GM23338 (cell line): ENCODE results near the gene MCTP1. TPM values are rescaled to one million over a fixed set of nuclear protein-coding genes. Genes with fewer than 3 reads are reported as not detected.

Experiments
- ATAC-seq: fragments of 200-7000 bp; cut with Tn5 transposase; 3 replicates; pipeline ENCODE4 v1.9.1; 2020
- DNase-seq: peaks from one replicate; pipeline ENCODE4 v3.0.0-alpha.2; 2015; ENCODE audit warnings: low spot score
- H2AFZ ChIP-seq: fragments of 200-600 bp; sonication (generic); 2 replicates; pipeline ENCODE4 v1.8.0; 2016; ENCODE audit warnings: antibody characterized with exemption, mild to moderate bottlenecking, moderate library complexity
- H3F3A ChIP-seq: fragments of 200-600 bp; sonication (generic); replicated peaks from 2 replicates; pipeline ENCODE4 v1.8.0; 2017; ENCODE audit warnings: antibody characterized with exemption, mixed run types, low read depth
- H3K27ac ChIP-seq: fragments of 200-600 bp; sonication (generic); 2 replicates; pipeline ENCODE4 v1.6.1; 2016; ENCODE audit warnings: low read depth
- H3K27me3 ChIP-seq: fragments of 200-600 bp; sonication (generic); 2 replicates; pipeline ENCODE4 v1.8.0; 2016; ENCODE audit warnings: mild to moderate bottlenecking, mixed run types, moderate library complexity; ENCODE audit not compliant: insufficient read depth
- H3K36me3 ChIP-seq: fragments of 200-600 bp; sonication (generic); 2 replicates; pipeline ENCODE4 v1.8.0; 2016; ENCODE audit warnings: mild to moderate bottlenecking; ENCODE audit not compliant: insufficient read depth
- H3K4me1 ChIP-seq: fragments of 200-600 bp; sonication (generic); 2 replicates; pipeline ENCODE4 v1.8.0; 2016; ENCODE audit warnings: mild to moderate bottlenecking, moderate library complexity; ENCODE audit not compliant: insufficient read depth
- H3K4me2 ChIP-seq: fragments of 200-600 bp; sonication (generic); 2 replicates; pipeline ENCODE4 v1.7.1; 2017; ENCODE audit warnings: mixed run types
- H3K4me3 ChIP-seq: fragments of 200-600 bp; sonication (generic); 2 replicates; pipeline ENCODE4 v1.6.1; 2016; ENCODE audit warnings: mixed run types
- H3K79me2 ChIP-seq: fragments of 200-600 bp; sonication (generic); replicated peaks from 2 replicates; pipeline ENCODE4 v1.8.0; 2017; ENCODE audit warnings: mild to moderate bottlenecking; ENCODE audit not compliant: insufficient read depth
- H3K9me2 ChIP-seq: fragments of 200-600 bp; sonication (generic); 2 replicates; pipeline ENCODE4 v1.8.0; 2017; ENCODE audit not compliant: insufficient read depth
- H4K20me1 ChIP-seq: fragments of 200-600 bp; sonication (generic); replicated peaks from 2 replicates; pipeline ENCODE4 v1.8.0; 2017; ENCODE audit warnings: mild to moderate bottlenecking; ENCODE audit not compliant: insufficient read depth
- H3K27ac Mint-ChIP-seq: 2 replicates; pipeline ENCODE4 v1.8.0; 2020; ENCODE audit warnings: inconsistent platforms, mild to moderate bottlenecking, moderate library complexity, mixed read lengths
- H3K27me3 Mint-ChIP-seq: 3 replicates; pipeline ENCODE4 v1.8.0; 2022; ENCODE audit warnings: low read depth, mild to moderate bottlenecking, moderate library complexity, mixed read lengths, inconsistent platforms; ENCODE audit not compliant: insufficient read depth, poor library complexity
- H3K36me3 Mint-ChIP-seq: 3 replicates; pipeline ENCODE4 v1.8.0; 2021; ENCODE audit warnings: low read depth, mild to moderate bottlenecking, inconsistent platforms, moderate library complexity, mixed read lengths
- H3K4me1 Mint-ChIP-seq: 3 replicates; pipeline ENCODE4 v1.8.0; 2020; ENCODE audit warnings: mild to moderate bottlenecking, inconsistent platforms, mixed read lengths
- H3K4me3 Mint-ChIP-seq: 3 replicates; pipeline ENCODE4 v1.8.0; 2021; ENCODE audit warnings: moderate library complexity, mild to moderate bottlenecking, inconsistent platforms, mixed read lengths
- H3K9me3 Mint-ChIP-seq: 3 replicates; pipeline ENCODE4 v1.8.0; 2020; ENCODE audit warnings: moderate library complexity, mild to moderate bottlenecking, inconsistent platforms, mixed read lengths
- CREB1 ChIP-seq: fragments of 250-450 bp; sonication (Bioruptor Pico); IDR thresholded peaks from 2 replicates; pipeline ENCODE4 v1.5.0; 2020; ENCODE audit warnings: low read depth, mild to moderate bottlenecking, moderate library complexity
- CTCF ChIP-seq, 2 experiments: fragments of 200-600 bp in 1 of 2; sonication (generic) in 1 of 2; conservative IDR thresholded peaks; 2 replicates each; pipeline versions ENCODE4 v1.5.1 to v1.6.1; 2016 to 2017; ENCODE audit warnings: antibody characterized with exemption in 2 of 2, low read depth in 2 of 2, mild to moderate bottlenecking in 2 of 2, moderate library complexity in 1 of 2
- ETS1 ChIP-seq: IDR thresholded peaks from 2 replicates; pipeline ENCODE4 v1.6.1; 2016; ENCODE audit warnings: antibody characterized with exemption
- EZH2 ChIP-seq: fragments of 200-600 bp; sonication (generic); IDR thresholded peaks from one replicate; pipeline ENCODE4 v1.8.0; 2017; ENCODE audit warnings: antibody characterized with exemption, mild to moderate bottlenecking, low read depth; ENCODE audit not compliant: unreplicated experiment
- EZH2phosphoT487 ChIP-seq: fragments of 200-600 bp; sonication (generic); IDR thresholded peaks from one replicate; pipeline ENCODE4 v1.8.1; 2018; ENCODE audit warnings: antibody characterized with exemption; ENCODE audit not compliant: unreplicated experiment
- JUNB ChIP-seq: IDR thresholded peaks from one replicate; pipeline ENCODE4 v1.6.1; 2016; ENCODE audit warnings: antibody characterized with exemption; ENCODE audit not compliant: unreplicated experiment
- NANOG ChIP-seq: IDR thresholded peaks from 2 replicates; pipeline ENCODE4 v1.6.1; 2016; ENCODE audit warnings: antibody characterized with exemption, borderline replicate concordance
- POLR2AphosphoS5 ChIP-seq: IDR thresholded peaks from 2 replicates; pipeline ENCODE4 v1.6.1; 2016; ENCODE audit warnings: antibody characterized with exemption, low read depth
- STAT1 ChIP-seq: IDR thresholded peaks from one replicate; pipeline ENCODE4 v1.6.1; 2016; ENCODE audit warnings: antibody characterized with exemption; ENCODE audit not compliant: unreplicated experiment
- ZNF114 ChIP-seq: fragments of 250-450 bp; sonication (Bioruptor Pico); IDR thresholded peaks from 2 replicates; pipeline ENCODE4 v1.5.0; 2020; ENCODE audit warnings: mild to moderate bottlenecking, moderate library complexity
- ZNF331 ChIP-seq: fragments of 250-450 bp; sonication (Bioruptor Pico); IDR thresholded peaks from 2 replicates; pipeline ENCODE4 v1.5.0; 2020; ENCODE audit warnings: low read depth, mild to moderate bottlenecking, moderate library complexity
- ZNF462 ChIP-seq: fragments of 250-450 bp; sonication (Bioruptor Pico); IDR thresholded peaks from 2 replicates; pipeline ENCODE4 v1.5.0; 2020; ENCODE audit warnings: mild to moderate bottlenecking, moderate library complexity
- polyA plus RNA-seq: library from polyadenylated mRNA; unstranded; fragments of >200 nt; fragmentation: Nextera tagmentation; extraction: Ambion mirVana; gene quantifications from 2 replicates; pipeline ENCODE4 v1.2.1, GENCODE V29; 2016
- total RNA-seq: library from RNA; depleted of rRNA; stranded (reverse); fragments of >200 nt; shearing (Covaris generic); gene quantifications from 2 replicates; pipeline ENCODE4 v1.2.3, GENCODE V29; 2014

Gene MCTP1
- total and polyA plus RNA-seq, 2 experiments from 2014 or later = 3.7 to 4.2 TPM

DNA sequence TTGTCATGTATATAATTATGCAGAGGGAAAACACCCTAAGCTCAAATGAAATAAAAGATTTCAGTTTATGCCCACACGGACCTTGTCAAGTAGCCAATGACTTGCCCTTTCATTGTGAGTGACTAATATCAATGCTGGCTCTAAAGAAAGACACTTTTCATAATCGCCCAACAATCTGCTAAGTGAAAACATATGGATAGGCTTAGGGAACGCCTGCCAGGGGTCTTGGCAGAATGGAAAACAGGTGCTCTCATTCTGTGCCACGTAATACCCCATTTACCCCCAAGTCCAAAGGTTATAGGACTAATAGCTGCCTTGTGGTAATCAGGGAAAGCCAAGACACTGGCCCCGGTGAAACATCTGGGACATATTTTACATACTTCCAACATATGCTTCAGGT, 508.7 kb downstream of the MCTP1 start:
- Histone ChIP-seq H4K20me1 (no peaks in the 10 kb centered on the region), H2AFZ (no peak overlapping the region), H3K4me1 (no peaks in the 10 kb centered on the region), H3F3A (no peaks in the 10 kb centered on the region), H3K4me3 (no peak overlapping the region), H3K27me3 (no peaks in the 10 kb centered on the region), H3K79me2 (no peaks in the 10 kb centered on the region), H3K36me3 (no peaks in the 10 kb centered on the region), H3K9me2 (no peaks in the 10 kb centered on the region), H3K4me2 (no peak overlapping the region), H3K27ac (no peak overlapping the region)
- Mint-ChIP-seq H3K4me1 (peaks cover 14% of the 10 kb centered on the region), H3K4me3 (no peak overlapping the region), H3K27me3 (peaks cover 6% of the 10 kb centered on the region), H3K36me3 (peaks cover 3% of the 10 kb centered on the region; the same call in 2 of the 3 replicates), H3K27ac (no peak overlapping the region), H3K9me3 (peaks cover 4% of the 10 kb centered on the region; the same call in 1 of the 3 replicates)
- ATAC-seq (no peak), DNase-seq (no peak)
- TF ChIP-seq ZNF331 (CRISPR knock-in tag) = no peak
- TF ChIP-seq ZNF462 (CRISPR knock-in tag) = no peak
- TF ChIP-seq POLR2AphosphoS5 = no peak
- no peak for TF ChIP-seq CREB1
- TF ChIP-seq JUNB = no peak

DNA sequence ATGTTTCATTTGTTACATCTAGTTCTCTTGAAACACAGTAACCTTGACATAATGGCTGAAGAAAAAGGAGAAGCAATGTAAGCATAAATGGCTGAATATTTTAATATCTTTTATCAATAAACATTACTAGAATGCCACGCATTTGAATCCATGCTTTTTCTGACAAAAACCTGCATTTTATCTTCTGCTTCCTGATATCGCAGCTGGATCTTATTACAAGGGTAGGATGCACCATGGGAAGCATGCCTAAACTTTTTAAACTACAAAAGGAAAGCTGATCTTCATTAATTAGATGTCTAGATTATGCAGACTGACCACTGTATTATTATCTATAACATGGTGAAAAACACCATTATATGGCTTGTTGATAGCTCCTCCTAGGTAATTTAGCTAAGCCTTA, 509.8 kb downstream of the MCTP1 start:
- Histone ChIP-seq H3K27me3 (no peaks in the 10 kb centered on the region), H3K27ac (no peak overlapping the region), H3K9me2 (no peaks in the 10 kb centered on the region), H3K4me1 (no peaks in the 10 kb centered on the region), H4K20me1 (no peaks in the 10 kb centered on the region), H3K4me3 (no peak overlapping the region), H3K4me2 (no peak overlapping the region), H2AFZ (no peak overlapping the region), H3F3A (no peaks in the 10 kb centered on the region), H3K79me2 (no peaks in the 10 kb centered on the region), H3K36me3 (no peaks in the 10 kb centered on the region)
- peaks cover 14% of the 10 kb centered on the region for H3K4me1 Mint-ChIP-seq
- no peak for DNase-seq
- peaks cover 4% of the 10 kb centered on the region; the same call in 1 of the 3 replicates for H3K9me3 Mint-ChIP-seq
- H3K27ac Mint-ChIP-seq = no peak overlapping the region
- H3K4me3 Mint-ChIP-seq = no peak overlapping the region
- no peak for ATAC-seq
- H3K27me3 Mint-ChIP-seq = peaks cover 6% of the 10 kb centered on the region
- H3K36me3 Mint-ChIP-seq = peaks cover 3% of the 10 kb centered on the region; the same call in 2 of the 3 replicates
- TF ChIP-seq ZNF114 (CRISPR knock-in tag) = no peak
- TF ChIP-seq ETS1 = no peak
- no peak for TF ChIP-seq STAT1
- TF ChIP-seq CTCF (conservative IDR thresholded peaks at IDR 0.05; ENCODE audit: low read depth in 2 of 2) = no peak
- TF ChIP-seq EZH2 = no peak
- TF ChIP-seq NANOG = no peak
- TF ChIP-seq CREB1 = no peak
- TF ChIP-seq EZH2phosphoT487 = no peak
- TF ChIP-seq ZNF331 (CRISPR knock-in tag) = no peak
